HFF-Myc (cell line): ENCODE data around the gene ADCK2.
A peak's percentile ranks its signal among the peaks of the same experiment; 100 is the strongest.
"Not testable (repeated sequence)": the region's sequence is repeated elsewhere in the genome, so short reads cannot be mapped to it uniquely, and the experiment has no call there.

Experiments
- DNase-seq: peaks from one replicate; pipeline ENCODE4 v3.0.0-alpha.2; 2011; ENCODE audit warnings: low read depth; ENCODE audit errors: extremely low read depth
- H3K4me3 ChIP-seq: replicated peaks from 2 replicates; pipeline ENCODE4 v1.5.1; 2011; ENCODE audit warnings: low read depth, mild to moderate bottlenecking, control low read depth, low read length
- CTCF ChIP-seq: IDR thresholded peaks from 2 replicates; pipeline ENCODE4 v1.5.1; 2012; ENCODE audit warnings: mild to moderate bottlenecking, low read depth, low read length, control low read depth; ENCODE audit errors: missing control alignments

Gene ADCK2

GRCh38 chr7:140640060-140640637 lies 32.6 kb upstream of the ADCK2 start:
- DNase-seq = no peak
- TF ChIP-seq CTCF = no peak
- H3K4me3 ChIP-seq = peak overlapping the region; percentile 58

DNA sequence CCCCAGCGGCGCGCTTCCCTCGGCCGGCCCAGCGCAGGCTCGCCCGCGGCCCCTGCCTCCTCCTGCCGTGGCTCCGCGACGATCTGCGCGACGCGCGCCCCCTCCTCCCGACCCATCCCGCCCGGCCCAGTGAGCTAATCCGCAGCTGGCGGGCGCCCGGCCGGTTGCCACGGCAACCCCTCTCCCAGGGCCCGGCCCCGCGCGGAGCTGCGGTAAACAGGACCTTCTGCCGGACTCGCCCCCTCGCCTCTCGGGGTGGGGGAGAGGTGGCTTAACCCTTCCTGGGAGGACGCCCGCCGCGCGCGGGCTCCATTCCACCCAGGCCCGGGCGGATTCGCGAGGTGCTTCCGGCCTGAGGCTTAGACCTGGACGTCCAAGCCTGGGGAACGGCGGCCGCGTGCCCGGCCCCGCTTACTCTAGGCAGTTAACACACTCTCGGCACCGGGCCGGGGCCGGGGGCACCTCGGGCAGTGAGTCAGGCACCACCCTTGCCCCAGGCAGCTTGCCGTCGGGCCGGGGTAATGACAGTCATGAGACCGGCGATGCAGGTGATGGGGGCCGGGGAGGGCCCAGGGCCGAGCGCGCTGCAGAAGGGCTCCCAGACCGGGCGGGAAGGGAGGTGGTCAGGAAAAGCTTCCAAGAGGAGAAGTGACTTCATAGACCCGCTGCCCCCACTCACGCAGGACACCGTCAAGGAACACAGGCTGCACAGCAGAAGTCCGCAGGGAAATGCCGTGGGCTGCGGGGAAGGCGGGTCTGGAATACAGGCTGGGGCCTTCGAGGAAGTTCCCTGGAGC lies 31.8 kb upstream of the ADCK2 start, which contains the start of gene DENND2A:
Gene DENND2A (minus strand): TSS at position 87 of the 797 bp plus-strand sequence. CDS start 38,416 bp downstream, outside the sequence.
- TF ChIP-seq CTCF = no peak
- peak within 1 kb of the TSS; percentile 58 for H3K4me3 ChIP-seq
- no peak for DNase-seq

GRCh38 chr7:140641524-140642195 lies 31.1 kb upstream of the ADCK2 start:
- TF ChIP-seq CTCF = no peak
- DNase-seq = no peak
- peak overlapping the region; percentile 58 for H3K4me3 ChIP-seq

DNA sequence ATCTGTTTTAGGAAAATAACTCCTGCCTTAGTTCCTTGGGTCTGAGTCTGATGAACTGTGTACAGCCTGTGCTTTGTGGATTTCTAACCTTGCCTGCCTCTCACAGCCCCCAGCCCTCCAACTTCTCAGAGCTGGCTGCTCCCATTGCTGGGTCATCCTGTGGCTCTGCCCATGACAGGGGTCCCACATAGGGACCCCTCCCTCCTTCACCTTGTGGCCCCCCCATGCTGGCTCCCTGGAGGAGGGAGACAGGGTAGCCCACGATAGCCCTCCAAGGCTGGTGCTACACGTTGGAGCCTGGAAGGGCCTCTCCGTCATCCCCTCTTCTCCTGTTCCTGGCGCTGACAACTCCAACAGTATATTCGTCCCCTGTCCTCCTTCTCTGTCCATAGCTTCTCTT lies 29.3 kb upstream of the ADCK2 start:
- DNase-seq = no peak
- H3K4me3 ChIP-seq = no peak overlapping the region
- TF ChIP-seq CTCF = no peak

GRCh38 chr7:140644761-140645160 lies 28.0 kb upstream of the ADCK2 start:
- DNase-seq, H3K4me3 ChIP-seq: not testable (repeated sequence)

DNA sequence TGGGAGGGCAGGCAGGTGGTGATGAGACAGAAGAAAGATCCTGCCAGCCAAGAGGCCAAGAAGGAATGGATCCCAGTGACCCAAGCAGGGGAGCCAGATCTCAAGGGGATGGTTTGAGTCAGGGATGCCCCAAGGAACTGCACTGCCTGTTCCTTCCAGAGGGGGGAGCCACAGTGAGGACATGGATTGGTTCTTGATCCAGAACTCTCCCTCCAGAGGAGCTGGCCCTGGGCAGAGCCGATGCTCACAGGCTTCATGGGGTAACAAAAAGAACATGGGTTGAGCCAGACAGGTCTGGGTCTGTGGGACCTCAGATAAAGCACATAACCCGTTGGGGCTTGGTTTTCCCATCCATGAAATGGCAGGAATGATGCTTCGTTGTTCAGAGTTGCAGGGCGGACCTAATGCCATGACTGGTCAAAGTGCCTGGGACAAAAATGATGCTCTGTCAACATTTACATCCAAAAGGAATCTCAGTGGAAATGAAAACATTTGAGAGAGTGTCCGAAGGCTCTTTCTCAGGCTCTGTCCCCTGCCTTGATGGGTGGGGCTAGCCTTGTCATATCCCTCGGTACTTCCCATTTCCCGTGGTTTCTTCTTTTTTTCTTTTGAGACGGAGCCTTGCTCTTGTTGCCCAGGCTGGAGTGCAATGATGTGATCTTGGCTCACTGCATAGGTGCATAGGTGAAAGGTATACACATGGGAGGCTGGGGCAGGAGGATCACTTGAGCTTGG lies 27.4 kb upstream of the ADCK2 start:
- DNase-seq = no peak
- no peak overlapping the region for H3K4me3 ChIP-seq
- peak; percentile 59 for TF ChIP-seq CTCF
